Calu3 (cell line): Measurements from ENCODE around the gene IL3RA. TPM values are rescaled to one million over a fixed set of nuclear protein-coding genes. Genes with fewer than 3 reads are reported as not detected.

Experiments
- BruUV-seq: library from RNA; stranded (reverse); fragments of 400-500 nt; replicated peaks from 2 replicates; lab custom pipeline; 2021; lab: Mats Ljungman, UMichigan
- CTCF ChIA-PET: fragments of 300-600 bp; sonication (Branson Sonifier 250); formaldehyde crosslinking; loops from one replicate; lab custom pipeline; 2022; ENCODE audit warnings: antibody characterized with exemption; lab: Charles Lee
- DNase-seq: peaks from one replicate; pipeline ENCODE4 v3.0.0; 2022
- H3K27ac Mint-ChIP-seq: one replicate; pipeline ENCODE4 v1.8.0; 2022; ENCODE audit warnings: mixed read lengths; ENCODE audit not compliant: unreplicated experiment
- H3K27me3 Mint-ChIP-seq: one replicate; pipeline ENCODE4 v1.8.0; 2022; ENCODE audit warnings: mixed read lengths; ENCODE audit not compliant: unreplicated experiment
- H3K36me3 Mint-ChIP-seq: one replicate; pipeline ENCODE4 v1.8.0; 2022; ENCODE audit warnings: mild to moderate bottlenecking, moderate library complexity, mixed read lengths; ENCODE audit not compliant: insufficient read depth, unreplicated experiment
- H3K4me1 Mint-ChIP-seq: one replicate; pipeline ENCODE4 v1.8.0; 2022; ENCODE audit warnings: mild to moderate bottlenecking, low read depth, mixed read lengths; ENCODE audit not compliant: unreplicated experiment
- H3K4me3 Mint-ChIP-seq: one replicate; pipeline ENCODE4 v1.8.0; 2022; ENCODE audit warnings: mild to moderate bottlenecking, low read depth, moderate library complexity, mixed read lengths; ENCODE audit not compliant: unreplicated experiment
- H3K9me3 Mint-ChIP-seq: one replicate; pipeline ENCODE4 v1.8.0; 2022; ENCODE audit warnings: low read depth, mixed read lengths; ENCODE audit not compliant: unreplicated experiment
- CTCF ChIP-seq: fragments of 200-600 bp; IDR thresholded peaks from one replicate; pipeline ENCODE4 v1.8.0; 2022; ENCODE audit warnings: antibody characterized with exemption; ENCODE audit not compliant: unreplicated experiment
- intact Hi-C: fragments of 100-400 bp; cut with micrococcal nuclease; formaldehyde crosslinking; loops from one replicate; pipeline ENCODE4 v1.10.0; 2022; ENCODE audit not compliant: unreplicated experiment
- total RNA-seq: library from RNA; stranded (reverse); gene quantifications from 2 replicates; pipeline ENCODE4 v1.2.3, GENCODE V29; 2022

Gene IL3RA
- total RNA-seq, 1 experiment from 2014 or later = not detected

- H3K4me3 Mint-ChIP-seq = peak overlapping the region; percentile 92
- DNase-seq = peak; percentile 91
- intact Hi-C loops = no loop called here
- BruUV-seq = TSS peak; percentile 44
- H3K9me3 Mint-ChIP-seq = no peaks in the 10 kb centered on the region
- H3K36me3 Mint-ChIP-seq = peaks cover 75% of the 10 kb centered on the region
- no peaks in the 10 kb centered on the region for H3K27me3 Mint-ChIP-seq
- TF ChIP-seq CTCF = no peak
- CTCF ChIA-PET = no interaction called here
- H3K27ac Mint-ChIP-seq = peak overlapping the region; percentile 20
- H3K4me1 Mint-ChIP-seq = peaks cover 17% of the 10 kb centered on the region
These were observed 54.8 kb downstream of the IL3RA start for GRCh38 chrX:1391370-1391706.

- CTCF ChIA-PET = no interaction called here
- DNase-seq = peak; percentile 97
- BruUV-seq = no TSS peak
- Mint-ChIP-seq H3K36me3 (peaks cover 71% of the 10 kb centered on the region), H3K27me3 (no peaks in the 10 kb centered on the region), H3K4me1 (peaks cover 17% of the 10 kb centered on the region), H3K27ac (peak within 1 kb of the TSS; percentile 91), H3K9me3 (no peaks in the 10 kb centered on the region), H3K4me3 (peak within 1 kb of the TSS; percentile 92)
- intact Hi-C loops = no loop called here
- no peak for TF ChIP-seq CTCF
These were observed 55.3 kb downstream of the IL3RA start, which contains the start of gene SLC25A6 for GRCh38 chrX:1391707-1392375. TSS of gene SLC25A6 (minus strand) at chrX:1392113. CDS start at chrX:1392009, 104 bp downstream.

- H3K9me3 Mint-ChIP-seq = no peaks in the 10 kb centered on the region
- intact Hi-C loops = no loop called here
- no peaks in the 10 kb centered on the region for H3K27me3 Mint-ChIP-seq
- CTCF ChIA-PET = no interaction called here
- BruUV-seq = no TSS peak
- peak overlapping the region; percentile 92 for H3K4me3 Mint-ChIP-seq
- peaks cover 17% of the 10 kb centered on the region for H3K4me1 Mint-ChIP-seq
- H3K27ac Mint-ChIP-seq = peak overlapping the region; percentile 91
- DNase-seq = peak; percentile 53
- TF ChIP-seq CTCF = no peak
- H3K36me3 Mint-ChIP-seq = peaks cover 68% of the 10 kb centered on the region
These were observed 55.9 kb downstream of the IL3RA start for GRCh38 chrX:1392376-1393068.

- BruUV-seq = no TSS peak
These were observed 57.5 kb downstream of the IL3RA start for GRCh38 chrX:1393871-1394615.

More at GRCh38 chrX:1393871-1394615, 57.5 kb downstream of the IL3RA start:
- Mint-ChIP-seq H3K4me3 (peak overlapping the region; percentile 92), H3K27ac (peak overlapping the region; percentile 91), H3K9me3 (no peaks in the 10 kb centered on the region), H3K36me3 (peaks cover 67% of the 10 kb centered on the region), H3K4me1 (peaks cover 10% of the 10 kb centered on the region), H3K27me3 (no peaks in the 10 kb centered on the region)
- CTCF ChIA-PET = no interaction called here
- intact Hi-C loops = no loop called here
- TF ChIP-seq CTCF = no peak
- no peak for DNase-seq
